Gastroesophageal sphincter (tissue), 4 donors: ENCODE measurements around the gene ITPK1. TPM values are rescaled to one million over a fixed set of nuclear protein-coding genes. Genes with fewer than 3 reads are reported as not detected.

Experiments used
- ATAC-seq: fragments of 150-250 bp; one replicate; pipeline ENCODE4 v1.9.1; 2016; ENCODE audit warnings: mild to moderate bottlenecking, moderate library complexity
- H3K27ac ChIP-seq, 4 donors: fragments of 200-600 bp; sonication (generic) in 3 of 4; 1 replicate in 3 of 4; 2 replicates in 1 of 4; pipeline ENCODE4 v1.5.1; 2016 to 2019
- H3K27me3 ChIP-seq: fragments of 200-600 bp; sonication (generic); one replicate; pipeline ENCODE4 v1.5.1; 2019
- H3K36me3 ChIP-seq, 2 donors: fragments of 200-600 bp; sonication (generic); one replicate each; pipeline ENCODE4 v1.5.1; 2019; ENCODE audit warnings: control low read depth in 1 of 2
- H3K4me1 ChIP-seq, 3 donors: fragments of 200-600 bp; sonication (generic); 1 replicate in 2 of 3; 2 replicates in 1 of 3; pipeline ENCODE4 v1.5.1; 2016 to 2019; ENCODE audit warnings: control low read depth in 2 of 3
- H3K4me3 ChIP-seq, 2 donors: fragments of 200-600 bp; sonication (generic); one replicate each; pipeline ENCODE4 v1.5.1; 2019; ENCODE audit warnings: mild to moderate bottlenecking in 1 of 2, moderate library complexity in 1 of 2
- H3K9me3 ChIP-seq, 3 donors: fragments of 200-600 bp; sonication (generic); one replicate each; pipeline ENCODE4 v1.5.1; 2017 to 2019; ENCODE audit warnings: control low read depth in 2 of 3
- CTCF ChIP-seq, 4 experiments: fragments of 200-600 bp in 2 of 4; fragments of 450-650 bp in 2 of 4; sonication (generic) in 1 of 4; IDR thresholded peaks; one replicate each; pipeline ENCODE4 v1.5.1; 2017 to 2019; ENCODE audit warnings: antibody characterized with exemption in 4 of 4, mild to moderate bottlenecking in 2 of 4, moderate library complexity in 2 of 4
- EP300 ChIP-seq: sonication (generic); formaldehyde crosslinking; IDR thresholded peaks from one replicate; pipeline ENCODE4 v1.6.1; 2017; ENCODE audit warnings: antibody characterized with exemption, mild to moderate bottlenecking
- POLR2A ChIP-seq, 2 donors: fragments of 450-650 bp; IDR thresholded peaks; one replicate each; pipeline ENCODE4 v1.6.1; 2017; ENCODE audit warnings: antibody characterized with exemption in 2 of 2, mild to moderate bottlenecking in 2 of 2, moderate library complexity in 1 of 2
- POLR2AphosphoS5 ChIP-seq: sonication (generic); formaldehyde crosslinking; IDR thresholded peaks from one replicate; pipeline ENCODE4 v1.6.1; 2017; ENCODE audit warnings: antibody characterized with exemption
- WGBS, 2 donors: methylation state at CpG; one replicate each; pipeline ENCODE4 v1.1.5; 2018; ENCODE audit warnings: low coverage in 1 of 2; 5-methylcytosine and 5-hydroxymethylcytosine counted together
- total RNA-seq, 4 donors: library from RNA; depleted of rRNA; stranded (reverse); fragments of >200 nt; gene quantifications; one replicate each; pipeline ENCODE4 v1.1.0, GENCODE V29; 2016

ITPK1 gene
- total RNA-seq, 4 donors from 2014 or later, result 68.8 to 201 (median 134) TPM

DNA sequence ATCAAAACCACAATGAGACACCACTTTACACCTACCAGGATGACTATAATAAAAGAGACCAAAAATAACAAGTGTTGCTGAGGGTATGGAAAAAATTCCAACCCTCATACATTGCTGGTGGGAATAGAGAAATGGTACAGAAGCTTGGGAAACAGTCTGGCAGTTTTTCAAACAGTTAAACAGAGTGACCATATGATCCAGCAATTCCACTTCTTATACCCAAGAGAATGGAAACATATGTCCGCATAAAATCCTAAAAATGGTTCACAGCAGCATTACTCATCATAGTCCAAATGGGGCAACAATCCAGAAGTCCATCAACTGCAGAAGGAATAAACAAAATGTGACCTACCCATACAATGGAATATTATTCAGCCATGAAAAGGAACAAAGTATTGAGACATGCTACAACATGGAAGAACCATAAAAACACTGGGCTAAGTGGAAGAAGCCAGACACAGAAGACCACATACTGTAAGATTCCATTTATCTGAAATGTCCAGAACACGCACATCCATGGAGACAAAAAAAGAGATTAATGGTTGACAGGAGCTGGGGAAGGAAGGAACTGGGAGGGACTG is 148.3 kb downstream of the ITPK1 start:
- Histone ChIP-seq H3K36me3 (peaks cover 0 to 2% of the 10 kb centered on the region in 2 donors), H3K4me3 (no peak overlapping the region), H3K9me3 (no peaks in the 10 kb centered on the region), H3K27me3 (no peaks in the 10 kb centered on the region), H3K4me1 (peaks cover 12 to 47% (median 15%) of the 10 kb centered on the region in 3 donors), H3K27ac (no peak overlapping the region)
- no peak for ATAC-seq
- 50 to 89% methylated on average over 1 to 2 of the region's 2 CpGs for WGBS, 2 donors
- TF ChIP-seq CTCF (IDR thresholded peaks at IDR 0.05), result no peak
- no peak for TF ChIP-seq POLR2AphosphoS5
- TF ChIP-seq EP300, result no peak
- no peak for TF ChIP-seq POLR2A (IDR thresholded peaks at IDR 0.05)

DNA sequence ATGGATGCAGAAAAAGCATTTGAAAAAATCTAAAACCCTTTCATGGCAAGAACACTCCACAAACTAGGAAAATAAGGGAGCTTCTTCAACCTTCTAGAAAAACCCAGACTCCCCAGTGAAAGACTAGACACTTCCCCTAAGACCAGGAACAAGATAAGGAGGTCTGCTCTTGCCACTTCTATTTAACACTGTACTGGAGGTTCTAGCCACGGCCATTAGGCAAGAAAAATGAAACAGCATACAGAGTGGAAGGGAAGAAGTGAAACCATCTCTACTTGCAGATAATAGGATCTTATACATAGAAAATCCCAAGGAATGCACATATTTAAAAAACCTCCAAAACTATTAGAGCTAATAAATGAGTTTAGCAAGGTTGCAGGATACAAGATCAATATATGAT is 150.4 kb downstream of the ITPK1 start:
- Histone ChIP-seq H3K27me3 (no peaks in the 10 kb centered on the region), H3K27ac (peak overlapping the region in 2 of 4 donors; percentile 83), H3K4me3 (no peak overlapping the region), H3K36me3 (peaks cover 0 to 24% of the 10 kb centered on the region in 2 donors), H3K4me1 (peaks cover 12 to 41% (median 15%) of the 10 kb centered on the region in 3 donors), H3K9me3 (no peaks in the 10 kb centered on the region)
- no peak for ATAC-seq
- TF ChIP-seq POLR2AphosphoS5, result no peak
- TF ChIP-seq EP300, result no peak
- TF ChIP-seq POLR2A (IDR thresholded peaks at IDR 0.05), result no peak
- no peak for TF ChIP-seq CTCF (IDR thresholded peaks at IDR 0.05)
- WGBS, 2 donors, result 87 to 100% methylated on average over 1 of the region's 1 CpG

GRCh38 chr14:92964124-92965109 is 151.3 kb downstream of the ITPK1 start:
- Histone ChIP-seq H3K9me3 (no peaks in the 10 kb centered on the region), H3K27ac (peak overlapping the region; percentile 50 to 83 (median 82)), H3K4me1 (peaks cover 12 to 48% (median 15%) of the 10 kb centered on the region in 3 donors), H3K36me3 (peaks cover 0 to 33% of the 10 kb centered on the region in 2 donors), H3K27me3 (no peaks in the 10 kb centered on the region), H3K4me3 (no peak overlapping the region)
- 25 to 52% methylated on average over 3 of the region's 12 CpGs for WGBS, 2 donors
- no peak for TF ChIP-seq POLR2A (IDR thresholded peaks at IDR 0.05)
- TF ChIP-seq POLR2AphosphoS5, result no peak
- no peak for TF ChIP-seq CTCF (IDR thresholded peaks at IDR 0.05)
- TF ChIP-seq EP300, result no peak
- ATAC-seq, result peak; percentile 5

GRCh38 chr14:92963301-92964123 is 152.2 kb downstream of the ITPK1 start:
- Histone ChIP-seq H3K27ac (peak overlapping the region; percentile 50 to 83 (median 82)), H3K36me3 (peaks cover 0 to 42% of the 10 kb centered on the region in 2 donors), H3K4me3 (no peak overlapping the region), H3K4me1 (peaks cover 12 to 57% (median 15%) of the 10 kb centered on the region in 3 donors), H3K27me3 (no peaks in the 10 kb centered on the region), H3K9me3 (no peaks in the 10 kb centered on the region)
- ATAC-seq, result peak; percentile 44
- TF ChIP-seq POLR2AphosphoS5 (no peak), CTCF (IDR thresholded peaks at IDR 0.05) (no peak), EP300 (no peak), POLR2A (IDR thresholded peaks at IDR 0.05) (no peak)
- 51 to 53% methylated on average over 9 to 14 of the region's 14 CpGs for WGBS, 2 donors
